ENCODE measurements around the gene TRPC4.

The TRPC4 gene

GRCh38 chr13:37651891-37652290, 217.7 kb downstream of the TRPC4 start:
- DNase-seq = no peak

- no peak for DNase-seq
Measured at GRCh38 chr13:37648609-37649008, 221.0 kb downstream of the TRPC4 start.

GRCh38 chr13:37647031-37647650, 222.4 kb downstream of the TRPC4 start:
- DNase-seq = no peak

DNA sequence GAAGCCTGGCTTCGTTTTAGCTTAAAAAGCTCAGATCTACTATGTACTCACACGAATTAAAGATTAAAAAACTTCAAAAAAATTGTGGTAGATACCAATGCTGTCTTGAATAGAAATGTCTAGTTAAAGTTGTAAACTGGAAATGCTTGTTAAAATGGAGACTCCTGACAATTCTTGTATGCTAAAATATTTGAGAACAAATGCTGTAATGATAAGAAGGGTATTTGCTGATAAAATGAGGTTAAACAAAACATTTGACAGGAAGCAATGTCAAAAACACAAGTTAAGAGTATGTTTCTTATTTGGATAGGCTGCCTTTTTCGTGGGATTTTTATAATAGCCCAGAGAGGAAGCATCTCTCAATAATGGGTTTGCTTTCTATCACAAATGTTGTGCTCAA, 223.0 kb downstream of the TRPC4 start:
- DNase-seq = no peak

DNA sequence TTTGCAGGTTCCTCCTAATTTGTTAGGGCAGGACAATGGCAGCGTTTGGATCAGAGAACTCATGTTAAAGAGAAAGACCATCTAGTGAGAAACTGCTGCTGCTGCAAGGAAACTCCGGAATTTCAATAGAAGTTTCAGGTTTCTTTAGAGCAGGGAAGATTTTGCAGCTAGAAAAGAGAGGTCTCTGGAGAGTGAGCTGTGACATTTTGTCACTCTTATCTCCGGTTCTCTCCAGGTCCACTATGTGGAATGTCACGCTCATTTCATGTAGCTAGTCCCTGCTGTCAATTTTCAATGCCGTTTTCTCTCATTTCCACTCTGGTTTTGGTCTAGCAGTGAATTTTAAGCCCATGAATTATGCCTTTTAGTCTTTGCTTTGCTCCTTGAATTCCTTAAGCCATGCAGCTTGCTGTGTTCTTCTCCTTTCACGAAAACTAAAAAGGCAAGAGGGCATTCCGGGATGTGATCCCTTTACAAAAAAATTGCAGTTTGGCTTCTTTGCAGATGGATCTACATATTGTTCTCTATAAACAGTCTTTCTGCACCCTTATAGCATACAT, 224.3 kb downstream of the TRPC4 start:
- no peak for DNase-seq

- DNase-seq = no peak
Measured at GRCh38 chr13:37641391-37641790, 228.2 kb downstream of the TRPC4 start.

- DNase-seq = no peak
Measured at GRCh38 chr13:37640499-37640898, 229.1 kb downstream of the TRPC4 start.

DNA sequence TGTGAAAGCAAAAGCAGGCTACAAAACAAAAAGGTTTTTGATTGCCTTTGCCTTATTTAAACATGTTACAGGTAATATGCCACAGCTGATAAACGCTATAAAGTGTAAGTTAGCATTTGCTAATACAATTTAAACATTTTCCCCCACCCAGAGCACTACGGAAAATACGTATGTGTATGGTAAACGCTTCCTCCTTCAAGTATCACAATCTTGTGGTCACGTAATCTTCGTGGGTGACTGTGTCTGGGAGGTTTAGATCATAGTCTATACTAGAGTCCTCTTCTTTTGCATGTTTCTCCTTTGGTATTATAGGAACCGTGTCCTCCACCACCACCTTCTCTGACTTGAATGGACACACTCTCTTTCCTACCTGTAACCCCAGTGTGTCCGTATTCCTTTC, 232.9 kb downstream of the TRPC4 start:
- DNase-seq = no peak

- no peak for DNase-seq
Measured at GRCh38 chr13:37632294-37632693, 237.3 kb downstream of the TRPC4 start.

DNA sequence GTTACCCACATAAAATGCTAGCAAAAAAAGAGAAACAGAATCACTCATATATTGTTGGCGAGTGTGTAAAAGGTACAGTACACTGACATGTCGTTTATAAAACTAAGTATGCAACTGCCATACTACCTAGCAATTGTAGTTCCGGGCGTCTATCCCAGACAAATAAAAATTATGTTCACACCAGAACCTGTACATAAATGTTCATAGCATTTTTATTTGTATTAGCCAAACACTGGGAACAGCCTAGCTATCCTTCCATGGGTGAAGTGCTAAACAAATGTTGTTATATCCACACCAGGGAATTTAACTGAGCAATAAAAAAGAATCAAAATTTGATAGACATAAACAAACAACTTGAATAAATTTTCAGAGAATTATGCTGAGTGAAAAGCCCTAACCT, 242.1 kb downstream of the TRPC4 start:
- no peak for DNase-seq

GRCh38 chr13:37621811-37622361, 247.7 kb downstream of the TRPC4 start:
- DNase-seq = no peak

GRCh38 chr13:37618554-37618953, 251.0 kb downstream of the TRPC4 start:
- DNase-seq = no peak

GRCh38 chr13:37617173-37617572, 252.4 kb downstream of the TRPC4 start:
- no peak for DNase-seq

DNA sequence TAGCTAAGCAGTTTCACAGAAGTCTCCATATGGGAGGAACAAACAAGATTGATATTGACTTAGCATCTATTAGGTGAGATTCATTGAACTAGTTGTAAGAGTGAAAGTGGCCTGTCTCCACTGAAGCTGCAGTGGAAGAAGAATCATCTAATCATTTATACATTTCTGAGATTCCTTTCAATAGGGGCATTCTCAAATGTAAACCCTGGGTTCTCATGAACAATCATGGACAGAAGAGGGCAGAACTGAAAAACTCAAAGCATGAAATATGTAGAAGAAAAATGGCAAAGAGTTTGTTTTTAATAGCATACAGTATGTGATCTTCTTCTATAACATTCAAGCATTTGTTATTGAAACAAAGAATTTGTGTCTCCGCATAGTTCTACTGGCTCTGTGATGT, 253.4 kb downstream of the TRPC4 start:
- DNase-seq = no peak

DNA sequence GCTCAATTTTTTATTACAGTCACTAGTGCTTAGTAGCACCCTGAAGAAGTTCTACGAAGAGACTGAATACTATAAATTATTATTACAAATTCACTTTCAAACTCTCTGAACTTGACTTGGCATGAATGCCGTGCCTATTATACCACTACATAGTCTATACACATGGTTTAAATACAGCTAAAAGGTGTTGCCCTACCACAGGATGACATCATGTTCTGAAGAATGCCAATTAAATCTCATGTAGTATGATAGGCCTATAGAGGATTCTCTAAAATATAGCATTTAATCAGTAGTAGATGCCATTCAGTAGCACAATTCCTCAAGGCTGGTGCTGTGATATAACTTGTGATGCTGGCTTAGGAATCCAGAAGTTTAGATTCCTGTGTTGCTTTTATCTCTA, 254.3 kb downstream of the TRPC4 start:
- no peak for DNase-seq

GRCh38 chr13:37613638-37614037, 255.9 kb downstream of the TRPC4 start:
- no peak for DNase-seq

- no peak for DNase-seq
Measured at GRCh38 chr13:37613236-37613635, 256.3 kb downstream of the TRPC4 start.

GRCh38 chr13:37608750-37609339, 260.7 kb downstream of the TRPC4 start:
- no peak for DNase-seq

- DNase-seq = no peak
Measured at GRCh38 chr13:37602733-37603381, 266.7 kb downstream of the TRPC4 start.

- DNase-seq = no peak
Measured at GRCh38 chr13:37601648-37602440, 267.7 kb downstream of the TRPC4 start.

DNA sequence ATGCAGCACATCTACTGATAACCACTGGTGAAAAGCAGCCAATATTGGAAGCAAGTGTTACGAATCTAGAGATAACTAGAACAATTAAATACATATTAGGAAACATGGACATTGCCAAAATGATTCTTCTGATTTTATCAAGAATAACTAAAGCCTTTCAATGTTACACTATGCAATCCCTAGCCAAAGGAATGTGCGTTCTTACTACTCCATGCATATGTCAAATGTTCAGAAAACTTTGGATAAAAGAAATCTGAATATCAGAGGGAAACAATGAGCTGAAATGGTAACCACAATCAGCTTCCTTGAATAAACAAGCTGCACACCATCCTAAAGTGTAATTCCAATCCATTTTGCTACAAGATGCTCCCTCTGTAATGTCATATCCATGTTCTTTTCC, 270.1 kb downstream of the TRPC4 start:
- no peak for DNase-seq

DNA sequence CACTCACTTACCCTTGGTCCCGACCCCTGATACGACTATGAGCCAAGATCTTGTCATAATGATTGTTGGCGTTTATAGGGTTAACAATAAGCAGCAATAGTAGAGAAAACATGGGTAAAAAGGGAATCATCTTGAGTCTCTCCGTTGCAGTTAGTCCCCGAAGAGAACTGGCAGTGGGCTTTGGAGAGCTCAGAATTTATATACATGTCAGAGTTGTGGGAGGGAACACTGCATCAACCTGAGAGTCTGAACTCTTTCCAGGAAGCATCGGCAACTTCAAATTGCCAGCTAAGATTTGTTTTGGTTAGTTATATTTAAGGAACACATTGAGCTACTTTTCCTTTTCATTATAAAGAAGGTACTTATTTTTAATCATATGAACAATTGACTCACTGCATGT, 271.0 kb downstream of the TRPC4 start, which contains the start of gene POSTN:
POSTN (minus strand) TSS at position 172 of the 400 bp plus-strand sequence; CDS start at position 130, 42 bp downstream.
- no peak for DNase-seq

- DNase-seq = no peak
Measured at GRCh38 chr13:37597477-37598025, 272.0 kb downstream of the TRPC4 start.
